ENCODE measurements around the gene SFXN1.

SFXN1 gene

GRCh38 chr5:175467983-175468690 lies 10.2 kb upstream of the SFXN1 start:
- H3K4me1 ChIP-seq (ENCODE audit: control insufficient read depth in 1 of 2, insufficient read depth in 1 of 2, low read depth in 1 of 2, low read length in 1 of 2): peaks cover 3 to 10% of the 10 kb centered on the region in 2 experiments
- H3K27ac ChIP-seq: no peak overlapping the region
- H3K36me3 ChIP-seq: no peaks in the 10 kb centered on the region
- H3K9me3 ChIP-seq: no peaks in the 10 kb centered on the region
- H3K27me3 ChIP-seq: peaks cover 84% of the 10 kb centered on the region
- TF ChIP-seq, protein P1, sequence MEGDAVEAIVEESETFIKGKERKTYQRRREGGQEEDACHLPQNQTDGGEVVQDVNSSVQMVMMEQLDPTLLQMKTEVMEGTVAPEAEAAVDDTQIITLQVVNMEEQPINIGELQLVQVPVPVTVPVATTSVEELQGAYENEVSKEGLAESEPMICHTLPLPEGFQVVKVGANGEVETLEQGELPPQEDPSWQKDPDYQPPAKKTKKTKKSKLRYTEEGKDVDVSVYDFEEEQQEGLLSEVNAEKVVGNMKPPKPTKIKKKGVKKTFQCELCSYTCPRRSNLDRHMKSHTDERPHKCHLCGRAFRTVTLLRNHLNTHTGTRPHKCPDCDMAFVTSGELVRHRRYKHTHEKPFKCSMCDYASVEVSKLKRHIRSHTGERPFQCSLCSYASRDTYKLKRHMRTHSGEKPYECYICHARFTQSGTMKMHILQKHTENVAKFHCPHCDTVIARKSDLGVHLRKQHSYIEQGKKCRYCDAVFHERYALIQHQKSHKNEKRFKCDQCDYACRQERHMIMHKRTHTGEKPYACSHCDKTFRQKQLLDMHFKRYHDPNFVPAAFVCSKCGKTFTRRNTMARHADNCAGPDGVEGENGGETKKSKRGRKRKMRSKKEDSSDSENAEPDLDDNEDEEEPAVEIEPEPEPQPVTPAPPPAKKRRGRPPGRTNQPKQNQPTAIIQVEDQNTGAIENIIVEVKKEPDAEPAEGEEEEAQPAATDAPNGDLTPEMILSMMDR (IDR thresholded peaks at IDR 0.05): no peak
- no peak overlapping the region for H3K4me3 ChIP-seq (ENCODE audit: low read depth in 1 of 2, low read length in 1 of 2)

DNA sequence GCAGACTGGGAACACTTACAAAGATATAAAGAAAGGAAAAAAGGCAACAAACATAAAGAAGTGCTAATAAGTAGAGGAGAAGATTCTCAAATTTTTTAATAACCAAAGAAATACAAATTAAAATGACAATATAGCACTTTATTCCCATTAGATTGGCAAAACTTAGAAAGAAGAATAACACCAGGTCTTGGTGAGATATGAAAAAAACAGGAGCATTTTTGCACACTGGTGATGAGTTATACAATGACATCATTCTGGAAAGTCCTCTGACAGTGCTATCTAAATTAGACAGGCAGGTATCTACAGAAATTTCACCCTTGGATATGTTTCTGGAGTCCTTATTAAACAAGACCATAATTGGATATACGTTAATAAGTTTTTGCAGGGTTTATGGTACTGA lies 9.5 kb upstream of the SFXN1 start:
- Histone ChIP-seq H3K27me3 (peaks cover 84% of the 10 kb centered on the region), H3K9me3 (no peaks in the 10 kb centered on the region), H3K4me1 (ENCODE audit: control insufficient read depth in 1 of 2, insufficient read depth in 1 of 2, low read depth in 1 of 2, low read length in 1 of 2) (peaks cover 3 to 10% of the 10 kb centered on the region in 2 experiments), H3K4me3 (ENCODE audit: low read depth in 1 of 2, low read length in 1 of 2) (no peak overlapping the region), H3K27ac (no peak overlapping the region), H3K36me3 (no peaks in the 10 kb centered on the region)
- TF ChIP-seq, protein P1 (IDR thresholded peaks at IDR 0.05): no peak

DNA sequence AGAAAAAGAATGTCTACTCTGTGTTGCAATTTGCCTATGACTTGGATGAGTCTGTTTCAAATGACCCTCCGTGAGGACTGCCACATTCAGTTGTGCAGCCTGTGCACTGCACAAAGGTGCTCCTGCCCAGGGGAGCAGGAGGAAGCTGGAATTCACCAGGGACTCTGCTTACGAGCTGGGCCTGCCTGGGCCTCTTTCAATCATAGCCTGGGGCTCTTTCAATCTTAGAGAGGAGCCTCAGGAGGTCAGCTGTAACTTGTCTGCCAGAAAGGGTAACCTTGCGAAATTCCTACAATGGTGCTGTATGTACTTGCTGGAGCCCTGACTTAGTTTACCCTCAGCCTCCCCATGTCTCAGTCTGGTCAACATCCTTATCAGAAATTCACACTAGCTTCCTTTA lies 8.4 kb upstream of the SFXN1 start:
- H3K27me3 ChIP-seq: peaks cover 92% of the 10 kb centered on the region
- H3K4me3 ChIP-seq (ENCODE audit: low read depth in 1 of 2, low read length in 1 of 2): no peak overlapping the region
- no peak overlapping the region for H3K27ac ChIP-seq
- no peaks in the 10 kb centered on the region for H3K9me3 ChIP-seq
- no peaks in the 10 kb centered on the region for H3K36me3 ChIP-seq
- H3K4me1 ChIP-seq (ENCODE audit: control insufficient read depth in 1 of 2, insufficient read depth in 1 of 2, low read depth in 1 of 2, low read length in 1 of 2): peaks cover 0 to 5% of the 10 kb centered on the region in 2 experiments
- TF ChIP-seq, protein P1 (IDR thresholded peaks at IDR 0.05): no peak

- Histone ChIP-seq H3K36me3 (no peaks in the 10 kb centered on the region), H3K9me3 (no peaks in the 10 kb centered on the region), H3K4me3 (ENCODE audit: low read depth in 1 of 2, low read length in 1 of 2) (no peak overlapping the region), H3K27me3 (peaks cover 97% of the 10 kb centered on the region), H3K4me1 (ENCODE audit: control insufficient read depth in 1 of 2, insufficient read depth in 1 of 2, low read depth in 1 of 2, low read length in 1 of 2) (peaks cover 0 to 5% of the 10 kb centered on the region in 2 experiments), H3K27ac (no peak overlapping the region)
- TF ChIP-seq, protein P1 (IDR thresholded peaks at IDR 0.05): no peak
Observed at GRCh38 chr5:175470781-175471180, 7.6 kb upstream of the SFXN1 start.

DNA sequence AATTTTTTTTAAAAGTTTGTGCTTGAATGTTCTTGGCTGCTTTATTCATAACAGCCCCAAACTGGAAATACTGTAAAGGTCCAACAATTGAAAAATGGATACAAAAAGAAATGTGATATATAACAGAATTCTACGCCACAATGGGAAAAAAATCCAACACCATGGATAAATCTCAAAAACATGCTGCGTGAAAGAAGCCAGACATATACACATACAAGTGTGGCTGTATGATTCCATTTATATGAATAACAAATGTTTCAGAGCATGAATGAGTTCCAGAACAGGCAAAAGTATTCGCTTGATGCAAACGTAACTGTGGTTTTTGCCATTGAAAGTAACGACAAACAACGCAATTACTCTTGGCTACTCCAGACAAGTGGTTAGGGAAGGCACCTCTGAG lies 7.2 kb upstream of the SFXN1 start:
- TF ChIP-seq, protein P1 (IDR thresholded peaks at IDR 0.05): no peak
- Histone ChIP-seq H3K27ac (no peak overlapping the region), H3K9me3 (no peaks in the 10 kb centered on the region), H3K4me1 (ENCODE audit: control insufficient read depth in 1 of 2, insufficient read depth in 1 of 2, low read depth in 1 of 2, low read length in 1 of 2) (peaks cover 0 to 5% of the 10 kb centered on the region in 2 experiments), H3K27me3 (peaks cover 97% of the 10 kb centered on the region), H3K36me3 (no peaks in the 10 kb centered on the region), H3K4me3 (ENCODE audit: low read depth in 1 of 2, low read length in 1 of 2) (no peak overlapping the region)

Measured in neutrophil (primary cell).